Measurements from ENCODE around the gene CCDC171. TPM values are rescaled to one million over a fixed set of nuclear protein-coding genes. Genes with fewer than 3 reads are reported as not detected.

The CCDC171 gene
- total RNA-seq, 1 donor from 2014 or later, result 1.8 TPM

- Histone ChIP-seq H3K27me3 (ENCODE audit: low read depth) (no peaks in the 10 kb centered on the region), H3K4me1 (no peaks in the 10 kb centered on the region), H3K9me3 (replicated peaks) (no peaks in the 10 kb centered on the region), H3K36me3 (no peaks in the 10 kb centered on the region), H3K4me3 (no peak overlapping the region), H3K27ac (replicated peaks) (no peak overlapping the region)
- TF ChIP-seq, protein P1, sequence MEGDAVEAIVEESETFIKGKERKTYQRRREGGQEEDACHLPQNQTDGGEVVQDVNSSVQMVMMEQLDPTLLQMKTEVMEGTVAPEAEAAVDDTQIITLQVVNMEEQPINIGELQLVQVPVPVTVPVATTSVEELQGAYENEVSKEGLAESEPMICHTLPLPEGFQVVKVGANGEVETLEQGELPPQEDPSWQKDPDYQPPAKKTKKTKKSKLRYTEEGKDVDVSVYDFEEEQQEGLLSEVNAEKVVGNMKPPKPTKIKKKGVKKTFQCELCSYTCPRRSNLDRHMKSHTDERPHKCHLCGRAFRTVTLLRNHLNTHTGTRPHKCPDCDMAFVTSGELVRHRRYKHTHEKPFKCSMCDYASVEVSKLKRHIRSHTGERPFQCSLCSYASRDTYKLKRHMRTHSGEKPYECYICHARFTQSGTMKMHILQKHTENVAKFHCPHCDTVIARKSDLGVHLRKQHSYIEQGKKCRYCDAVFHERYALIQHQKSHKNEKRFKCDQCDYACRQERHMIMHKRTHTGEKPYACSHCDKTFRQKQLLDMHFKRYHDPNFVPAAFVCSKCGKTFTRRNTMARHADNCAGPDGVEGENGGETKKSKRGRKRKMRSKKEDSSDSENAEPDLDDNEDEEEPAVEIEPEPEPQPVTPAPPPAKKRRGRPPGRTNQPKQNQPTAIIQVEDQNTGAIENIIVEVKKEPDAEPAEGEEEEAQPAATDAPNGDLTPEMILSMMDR (IDR thresholded peaks at IDR 0.05; ENCODE audit: borderline replicate concordance), result peak; percentile 83
- intact Hi-C loops (cut with micrococcal nuclease), result loop anchor here (5.0 to 10.0 kb wide), 2 partner anchors 112 to 325 kb away; no protein-coding TSS in a partner anchor
- DNase-seq, result no peak
Measured at GRCh38 chr9:15606643-15607472, 54.0 kb downstream of the CCDC171 start.

GRCh38 chr9:15612962-15613361 lies 60.1 kb downstream of the CCDC171 start:
- no peaks in the 10 kb centered on the region for H3K4me1 ChIP-seq
- DNase-seq, result no peak
- H3K27me3 ChIP-seq (ENCODE audit: low read depth), result no peaks in the 10 kb centered on the region
- intact Hi-C loops (cut with micrococcal nuclease), result no loop called here
- H3K9me3 ChIP-seq (replicated peaks), result no peaks in the 10 kb centered on the region
- peaks cover 6% of the 10 kb centered on the region for H3K36me3 ChIP-seq
- TF ChIP-seq, protein P1 (IDR thresholded peaks at IDR 0.05; ENCODE audit: borderline replicate concordance), result no peak
- H3K4me3 ChIP-seq, result no peak overlapping the region
- H3K27ac ChIP-seq (replicated peaks), result no peak overlapping the region

- H3K27me3 ChIP-seq (ENCODE audit: low read depth), result no peaks in the 10 kb centered on the region
- TF ChIP-seq, protein P1 (IDR thresholded peaks at IDR 0.05; ENCODE audit: borderline replicate concordance), result no peak
- peaks cover 6% of the 10 kb centered on the region for H3K36me3 ChIP-seq
- H3K27ac ChIP-seq (replicated peaks), result no peak overlapping the region
- no peak overlapping the region for H3K4me3 ChIP-seq
- H3K4me1 ChIP-seq, result no peaks in the 10 kb centered on the region
- H3K9me3 ChIP-seq (replicated peaks), result no peaks in the 10 kb centered on the region
- intact Hi-C loops (cut with micrococcal nuclease), result no loop called here
- no peak for DNase-seq
Measured at GRCh38 chr9:15617782-15618181, 64.9 kb downstream of the CCDC171 start.

DNA sequence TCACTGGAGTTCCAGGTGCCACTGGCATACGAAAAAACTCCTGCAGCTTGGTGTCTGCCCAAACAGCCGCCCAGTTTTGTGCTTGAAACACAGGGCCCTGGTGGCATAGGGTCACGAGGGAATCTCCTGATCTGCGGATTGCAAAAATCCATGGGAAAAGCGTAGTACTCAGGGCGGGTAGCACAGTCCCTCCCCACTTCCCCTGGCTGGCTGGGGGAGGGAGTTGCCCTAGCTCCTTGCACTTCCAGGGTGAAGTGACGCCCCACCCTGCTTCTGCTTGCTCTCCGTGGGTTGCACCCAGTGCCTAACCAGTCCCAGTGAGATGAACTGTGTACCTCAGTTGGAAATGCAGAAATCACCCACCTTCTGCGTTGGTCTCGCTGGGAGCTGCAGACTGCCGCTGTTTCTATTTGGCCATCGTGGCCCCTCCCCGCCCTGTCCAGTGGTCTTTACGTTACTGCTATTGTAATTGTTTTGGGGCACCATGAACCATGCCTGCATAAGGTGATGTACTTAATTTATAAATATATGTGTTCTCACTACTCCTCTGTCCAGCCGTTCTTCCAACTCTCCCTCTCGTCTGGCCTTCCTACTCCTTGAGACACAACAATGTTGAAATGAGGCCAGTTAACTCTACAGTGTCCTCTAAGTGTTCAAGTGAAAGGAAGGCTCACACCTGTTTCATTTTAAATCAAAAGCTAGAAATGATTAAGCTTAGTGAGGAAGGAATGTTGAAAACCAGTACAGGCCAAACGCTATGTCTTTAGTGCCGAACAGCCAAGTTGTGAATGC lies 65.9 kb downstream of the CCDC171 start:
- no peaks in the 10 kb centered on the region for H3K4me1 ChIP-seq
- H3K9me3 ChIP-seq (replicated peaks), result no peaks in the 10 kb centered on the region
- intact Hi-C loops (cut with micrococcal nuclease), result no loop called here
- H3K27me3 ChIP-seq (ENCODE audit: low read depth), result no peaks in the 10 kb centered on the region
- H3K4me3 ChIP-seq, result no peak overlapping the region
- peaks cover 5% of the 10 kb centered on the region for H3K36me3 ChIP-seq
- H3K27ac ChIP-seq (replicated peaks), result no peak overlapping the region
- TF ChIP-seq, protein P1 (IDR thresholded peaks at IDR 0.05; ENCODE audit: borderline replicate concordance), result no peak
- no peak for DNase-seq

DNA sequence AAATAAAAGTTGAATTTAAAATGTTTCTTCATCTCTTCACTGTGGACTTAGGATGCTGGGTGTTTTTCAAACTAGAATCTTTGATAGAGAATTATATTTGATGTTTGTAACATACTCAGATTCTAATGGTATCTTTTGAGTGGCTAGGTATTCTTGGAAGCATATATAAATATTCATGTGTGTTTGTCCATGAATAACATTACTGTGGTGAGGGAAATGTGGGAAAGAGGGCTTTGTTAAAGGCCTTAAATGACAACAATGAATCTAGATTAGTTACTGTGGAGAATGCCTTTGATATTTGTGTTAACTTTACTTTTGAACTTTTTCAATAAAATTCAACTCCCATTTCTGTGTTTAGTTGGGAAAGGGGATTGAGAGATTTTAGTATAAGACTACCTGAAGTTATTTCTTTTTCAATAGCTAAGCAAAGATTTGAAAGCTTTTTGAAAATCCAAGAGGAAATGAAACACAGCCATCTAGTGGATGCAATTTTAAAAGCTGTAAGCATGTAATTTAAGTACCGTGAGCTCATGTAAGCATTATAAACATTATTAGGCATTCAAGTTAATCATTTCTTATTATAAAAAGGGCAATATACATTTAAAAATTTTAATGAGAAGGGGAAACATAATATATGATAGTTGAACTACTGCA lies 69.6 kb downstream of the CCDC171 start:
- TF ChIP-seq, protein P1 (IDR thresholded peaks at IDR 0.05; ENCODE audit: borderline replicate concordance), result peak; percentile 45
- Histone ChIP-seq H3K4me3 (no peak overlapping the region), H3K4me1 (no peaks in the 10 kb centered on the region), H3K9me3 (replicated peaks) (no peaks in the 10 kb centered on the region), H3K27ac (replicated peaks) (no peak overlapping the region), H3K27me3 (ENCODE audit: low read depth) (no peaks in the 10 kb centered on the region), H3K36me3 (no peaks in the 10 kb centered on the region)
- no peak for DNase-seq
- intact Hi-C loops (cut with micrococcal nuclease), result no loop called here
